ENCODE data around the gene MYO10. TPM values are rescaled to one million over a fixed set of nuclear protein-coding genes. Genes with fewer than 3 reads are reported as not detected.

The MYO10 gene
- total and polyA plus RNA-seq, 3 donors from 2014 or later = 37.8 to 102 (median 99.8) TPM

DNA sequence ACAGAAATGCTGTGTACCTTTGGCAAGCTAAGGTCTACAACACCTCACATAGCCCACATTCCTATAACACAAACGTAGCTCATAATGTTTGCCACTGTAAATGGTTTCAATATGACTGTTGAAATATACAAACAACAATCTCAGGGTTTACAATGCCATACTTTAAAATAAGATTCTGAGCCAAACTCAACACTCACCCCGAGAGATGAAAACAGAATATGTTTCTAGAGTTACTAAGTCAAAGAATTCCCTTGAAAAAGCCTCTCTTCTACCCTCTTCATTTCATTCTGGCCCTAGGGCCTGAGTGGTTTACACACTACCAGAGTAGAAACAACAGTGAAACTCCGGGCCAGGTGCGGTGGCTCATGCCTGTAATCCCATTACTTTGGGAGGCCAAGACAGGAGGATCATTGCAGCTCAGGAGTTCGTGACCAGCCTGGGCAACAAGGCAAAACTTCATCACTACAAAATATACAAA is 72.6 kb downstream of the MYO10 start:
- H3K36me3 ChIP-seq (ENCODE audit: low read depth, missing control alignments) = no peaks in the 10 kb centered on the region
- no peaks in the 10 kb centered on the region for H3K9me3 ChIP-seq
- no peak overlapping the region for H3K4me3 ChIP-seq
- H3K4me1 ChIP-seq = peaks cover 8% of the 10 kb centered on the region
- no peak overlapping the region for H3K27ac ChIP-seq
- no peak for DNase-seq
- no peak for TF ChIP-seq POLR2A (IDR thresholded peaks at IDR 0.05)
- TF ChIP-seq, protein P1, sequence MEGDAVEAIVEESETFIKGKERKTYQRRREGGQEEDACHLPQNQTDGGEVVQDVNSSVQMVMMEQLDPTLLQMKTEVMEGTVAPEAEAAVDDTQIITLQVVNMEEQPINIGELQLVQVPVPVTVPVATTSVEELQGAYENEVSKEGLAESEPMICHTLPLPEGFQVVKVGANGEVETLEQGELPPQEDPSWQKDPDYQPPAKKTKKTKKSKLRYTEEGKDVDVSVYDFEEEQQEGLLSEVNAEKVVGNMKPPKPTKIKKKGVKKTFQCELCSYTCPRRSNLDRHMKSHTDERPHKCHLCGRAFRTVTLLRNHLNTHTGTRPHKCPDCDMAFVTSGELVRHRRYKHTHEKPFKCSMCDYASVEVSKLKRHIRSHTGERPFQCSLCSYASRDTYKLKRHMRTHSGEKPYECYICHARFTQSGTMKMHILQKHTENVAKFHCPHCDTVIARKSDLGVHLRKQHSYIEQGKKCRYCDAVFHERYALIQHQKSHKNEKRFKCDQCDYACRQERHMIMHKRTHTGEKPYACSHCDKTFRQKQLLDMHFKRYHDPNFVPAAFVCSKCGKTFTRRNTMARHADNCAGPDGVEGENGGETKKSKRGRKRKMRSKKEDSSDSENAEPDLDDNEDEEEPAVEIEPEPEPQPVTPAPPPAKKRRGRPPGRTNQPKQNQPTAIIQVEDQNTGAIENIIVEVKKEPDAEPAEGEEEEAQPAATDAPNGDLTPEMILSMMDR (IDR thresholded peaks at IDR 0.05) = no peak
- H3K27me3 ChIP-seq = no peaks in the 10 kb centered on the region
- intact Hi-C loops (cut with DNase I; ENCODE audit: low total_unique reads) = no loop called here
- WGBS, 2 donors = 86 to 94% methylated on average over 5 of the region's 5 CpGs

DNA sequence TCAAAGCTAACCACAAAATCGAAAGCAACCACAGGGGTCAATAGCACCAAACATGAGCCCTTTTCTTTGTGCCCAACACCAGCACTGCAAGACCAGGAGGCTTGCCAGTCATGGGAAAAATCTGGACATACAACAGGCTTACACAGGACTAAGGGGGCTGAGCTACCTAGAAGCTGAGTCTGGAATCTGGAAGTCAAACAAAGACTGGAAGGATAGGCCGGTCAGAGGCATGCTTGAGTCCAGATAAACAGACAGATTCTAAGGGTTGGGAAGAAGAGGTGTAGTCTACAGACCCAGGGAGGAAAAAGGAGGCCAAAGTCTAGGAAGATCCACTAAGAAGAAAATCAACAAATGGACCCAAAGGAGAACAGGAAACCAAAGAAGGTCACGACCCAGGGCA is 73.3 kb downstream of the MYO10 start:
- DNase-seq = no peak
- Histone ChIP-seq H3K27me3 (no peaks in the 10 kb centered on the region), H3K36me3 (ENCODE audit: low read depth, missing control alignments) (no peaks in the 10 kb centered on the region), H3K4me3 (no peak overlapping the region), H3K4me1 (peaks cover 8% of the 10 kb centered on the region), H3K27ac (no peak overlapping the region), H3K9me3 (no peaks in the 10 kb centered on the region)
- 91 to 92% methylated on average over 3 of the region's 3 CpGs for WGBS, 2 donors
- TF ChIP-seq, protein P1 (IDR thresholded peaks at IDR 0.05) = no peak
- TF ChIP-seq POLR2A (IDR thresholded peaks at IDR 0.05) = no peak
- intact Hi-C loops (cut with DNase I; ENCODE audit: low total_unique reads) = no loop called here

DNA sequence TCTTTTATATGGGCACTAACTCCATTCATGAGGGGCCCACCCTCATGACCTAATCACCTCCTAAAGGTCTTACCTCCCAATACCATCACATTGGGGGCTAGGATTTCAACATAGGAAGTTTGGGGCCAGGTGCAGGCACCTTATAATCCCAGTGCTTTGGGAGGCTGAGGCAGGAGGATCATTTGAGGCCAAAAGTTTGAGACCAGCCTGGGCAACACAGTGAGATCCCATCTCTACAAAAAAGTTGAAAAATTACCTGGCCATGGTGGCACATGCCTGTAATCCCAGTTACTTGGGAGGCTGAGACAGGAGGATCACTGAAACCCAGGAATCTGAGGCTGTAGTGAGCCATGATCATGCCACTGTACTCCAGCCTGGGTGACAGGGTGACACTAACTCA is 76.7 kb downstream of the MYO10 start:
- no peak for TF ChIP-seq POLR2A (IDR thresholded peaks at IDR 0.05)
- TF ChIP-seq, protein P1 (IDR thresholded peaks at IDR 0.05) = no peak
- intact Hi-C loops (cut with DNase I; ENCODE audit: low total_unique reads) = no loop called here

DNA sequence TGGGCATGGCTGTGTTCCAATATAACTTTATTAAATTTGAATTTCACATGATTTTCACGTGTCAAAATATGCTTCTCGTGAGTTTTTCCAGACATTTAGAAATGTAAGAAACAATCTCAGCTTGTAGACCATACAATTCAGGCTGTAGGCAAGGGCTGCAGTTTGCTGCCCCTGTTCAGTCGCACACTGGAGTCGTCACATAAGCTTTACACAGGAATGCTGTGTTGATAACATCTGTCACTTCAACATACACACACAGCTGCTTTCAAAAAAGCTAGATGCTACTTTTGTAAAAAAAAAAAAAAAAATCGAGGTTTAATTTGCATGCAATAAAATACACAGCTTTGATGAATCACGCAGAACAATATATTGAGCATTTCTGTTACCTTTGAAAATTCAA is 77.9 kb downstream of the MYO10 start:
- no peak overlapping the region for H3K4me3 ChIP-seq
- no peaks in the 10 kb centered on the region for H3K27me3 ChIP-seq
- H3K4me1 ChIP-seq = peaks cover 14% of the 10 kb centered on the region
- intact Hi-C loops (cut with DNase I; ENCODE audit: low total_unique reads) = no loop called here
- H3K27ac ChIP-seq = no peak overlapping the region
- H3K9me3 ChIP-seq = no peaks in the 10 kb centered on the region
- no peaks in the 10 kb centered on the region for H3K36me3 ChIP-seq (ENCODE audit: low read depth, missing control alignments)
- DNase-seq = no peak
- no peak for TF ChIP-seq POLR2A (IDR thresholded peaks at IDR 0.05)
- TF ChIP-seq, protein P1 (IDR thresholded peaks at IDR 0.05) = no peak
- 87% methylated on average over 6 of the region's 6 CpGs for WGBS, 2 donors

More for the DNA sequence above, 76.7 kb downstream of the MYO10 start:
- no peak for DNase-seq
- Histone ChIP-seq H3K36me3 (ENCODE audit: low read depth, missing control alignments) (no peaks in the 10 kb centered on the region), H3K27ac (no peak overlapping the region), H3K27me3 (no peaks in the 10 kb centered on the region), H3K4me3 (no peak overlapping the region), H3K4me1 (peaks cover 14% of the 10 kb centered on the region), H3K9me3 (no peaks in the 10 kb centered on the region)

DNA sequence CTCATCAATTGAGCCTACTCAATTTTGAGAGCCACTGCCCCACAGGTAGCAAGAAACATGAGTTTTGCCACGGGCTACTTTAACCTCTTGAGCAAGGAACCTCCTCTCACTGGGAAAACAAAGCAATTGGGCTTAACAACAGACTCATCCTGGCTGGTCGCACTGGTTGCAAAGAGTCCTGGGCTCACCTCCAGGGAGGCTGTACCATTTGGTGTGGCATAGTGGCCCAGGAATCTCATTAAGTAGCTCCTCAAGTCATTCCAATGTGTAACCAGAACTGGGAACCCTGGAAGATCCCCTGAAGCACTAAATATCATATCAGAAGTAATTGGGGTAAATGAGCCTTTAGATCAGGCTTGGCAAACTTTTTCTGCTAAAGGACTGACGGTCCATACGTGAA is 78.5 kb downstream of the MYO10 start:
- Histone ChIP-seq H3K27ac (no peak overlapping the region), H3K27me3 (no peaks in the 10 kb centered on the region), H3K36me3 (ENCODE audit: low read depth, missing control alignments) (no peaks in the 10 kb centered on the region), H3K4me3 (no peak overlapping the region), H3K9me3 (no peaks in the 10 kb centered on the region), H3K4me1 (peaks cover 14% of the 10 kb centered on the region)
- 89 to 91% methylated on average over 3 to 4 of the region's 4 CpGs for WGBS, 2 donors
- TF ChIP-seq, protein P1 (IDR thresholded peaks at IDR 0.05) = no peak
- no peak for TF ChIP-seq POLR2A (IDR thresholded peaks at IDR 0.05)
- DNase-seq = no peak
- intact Hi-C loops (cut with DNase I; ENCODE audit: low total_unique reads) = no loop called here
